CD14-positive monocyte (primary cell): ENCODE data around the gene POLK. TPM values are rescaled to one million over a fixed set of nuclear protein-coding genes. Genes with fewer than 3 reads are reported as not detected.

Experiments used
- DNase-seq, 3 donors: peaks; one replicate each; pipeline ENCODE4 v3.0.0-alpha.2; 2011 to 2022
- H2AFZ ChIP-seq: 2 replicates; pipeline ENCODE4 v1.6.0; 2012; ENCODE audit warnings: mild to moderate bottlenecking, low read depth, low read length, inconsistent platforms; ENCODE audit not compliant: insufficient read depth, poor library complexity, severe bottlenecking
- H3K27ac ChIP-seq, 2 donors: 1 replicate in 1 of 2; 2 replicates in 1 of 2; pipeline ENCODE4 v1.5.1; 2012 to 2013; ENCODE audit warnings: low read length in 2 of 2, control low read depth in 1 of 2, inconsistent platforms in 1 of 2, low read depth in 1 of 2, mild to moderate bottlenecking in 1 of 2
- H3K27me3 ChIP-seq, 2 donors: one replicate each; pipeline versions ENCODE4 v1.6.0 to v1.6.1; 2011 to 2013; ENCODE audit warnings: low read length in 2 of 2; ENCODE audit not compliant: control insufficient read depth in 2 of 2, insufficient read depth in 2 of 2
- H3K36me3 ChIP-seq, 2 donors: replicated peaks in 1 of 2; 1 replicate in 1 of 2; 2 replicates in 1 of 2; pipeline versions ENCODE4 v1.5.1 to v1.6.1; 2012 to 2013; ENCODE audit warnings: low read length in 2 of 2, control low read depth in 1 of 2, inconsistent platforms in 1 of 2, mild to moderate bottlenecking in 1 of 2; ENCODE audit not compliant: insufficient read depth in 2 of 2, control insufficient read depth in 1 of 2
- H3K4me1 ChIP-seq, 2 donors: 1 replicate in 1 of 2; 2 replicates in 1 of 2; pipeline versions ENCODE4 v1.5.1 to v1.6.1; 2012 to 2013; ENCODE audit warnings: low read length in 2 of 2, control low read depth in 1 of 2, inconsistent platforms in 1 of 2, mild to moderate bottlenecking in 1 of 2, moderate library complexity in 1 of 2; ENCODE audit not compliant: insufficient read depth in 2 of 2, control insufficient read depth in 1 of 2
- H3K4me2 ChIP-seq: replicated peaks from 2 replicates; pipeline ENCODE3; 2012; ENCODE audit warnings: low read length, moderate library complexity, mild to moderate bottlenecking; ENCODE audit not compliant: poor library complexity, severe bottlenecking; ENCODE audit errors: extremely low read depth
- H3K4me3 ChIP-seq, 3 experiments: fragments of 200-600 bp in 1 of 3; sonication (generic) in 1 of 3; replicated peaks in 1 of 3; 1 replicate in 2 of 3; 2 replicates in 1 of 3; pipeline ENCODE4 v1.5.1; 2011 to 2013; ENCODE audit warnings: low read length in 3 of 3, mild to moderate bottlenecking in 3 of 3, control low read depth in 2 of 3, low read depth in 2 of 3, inconsistent platforms in 1 of 3, moderate library complexity in 1 of 3
- H3K79me2 ChIP-seq: 2 replicates; pipeline ENCODE4 v1.6.0; 2012; ENCODE audit warnings: mild to moderate bottlenecking, control low read depth, inconsistent platforms, low read length, moderate library complexity; ENCODE audit not compliant: insufficient read depth
- H3K9ac ChIP-seq: 2 replicates; pipeline ENCODE4 v1.6.0; 2017; ENCODE audit warnings: low read length, mild to moderate bottlenecking; ENCODE audit not compliant: insufficient read depth, poor library complexity, severe bottlenecking
- H3K9me3 ChIP-seq, 2 donors: replicated peaks in 1 of 2; 1 replicate in 1 of 2; 2 replicates in 1 of 2; pipeline versions ENCODE4 v1.5.1 to v1.6.1; 2012 to 2013; ENCODE audit warnings: low read length in 2 of 2, control low read depth in 1 of 2; ENCODE audit not compliant: control insufficient read depth in 1 of 2, insufficient read depth in 1 of 2
- H4K20me1 ChIP-seq: 2 replicates; pipeline ENCODE4 v1.6.0; 2012; ENCODE audit warnings: mild to moderate bottlenecking, low read length, control low read depth, moderate library complexity; ENCODE audit not compliant: insufficient read depth
- H3K27ac Mint-ChIP-seq, 7 donors: one replicate each; pipeline ENCODE4 v1.8.0; 2020; ENCODE audit warnings: mild to moderate bottlenecking in 7 of 7, mixed read lengths in 7 of 7, moderate library complexity in 6 of 7, inconsistent platforms in 2 of 7
- H3K27me3 Mint-ChIP-seq, 3 donors: one replicate each; pipeline ENCODE4 v1.8.0; 2021 to 2022; ENCODE audit warnings: low read depth in 3 of 3, mild to moderate bottlenecking in 3 of 3, mixed read lengths in 3 of 3, moderate library complexity in 3 of 3, inconsistent platforms in 1 of 3
- H3K36me3 Mint-ChIP-seq, 2 donors: one replicate each; pipeline ENCODE4 v1.8.0; 2020; ENCODE audit warnings: mixed read lengths in 2 of 2, inconsistent platforms in 1 of 2, mild to moderate bottlenecking in 1 of 2
- H3K4me1 Mint-ChIP-seq: one replicate; pipeline ENCODE4 v1.8.0; 2020; ENCODE audit warnings: mild to moderate bottlenecking, mixed read lengths
- H3K4me3 Mint-ChIP-seq, 2 donors: one replicate each; pipeline ENCODE4 v1.8.0; 2020; ENCODE audit warnings: mild to moderate bottlenecking in 2 of 2, mixed read lengths in 2 of 2, moderate library complexity in 1 of 2
- H3K9me3 Mint-ChIP-seq, 7 donors: one replicate each; pipeline ENCODE4 v1.8.0; 2020 to 2022; ENCODE audit warnings: mixed read lengths in 7 of 7, mild to moderate bottlenecking in 6 of 7, moderate library complexity in 6 of 7, inconsistent platforms in 2 of 7
- CTCF ChIP-seq: fragments of 200-600 bp; IDR thresholded peaks from one replicate; pipeline ENCODE4 v1.8.0; 2022; ENCODE audit warnings: antibody characterized with exemption, mild to moderate bottlenecking
- WGBS: methylation state at CpG from one replicate; pipeline ENCODE4 v1.1.5; 2013; ENCODE audit warnings: missing lambda C conversion rate; ENCODE audit not compliant: insufficient coverage; 5-methylcytosine and 5-hydroxymethylcytosine counted together
- intact Hi-C, 2 donors: fragments of 100-400 bp; cut with micrococcal nuclease; formaldehyde crosslinking; loops; one replicate each; pipeline versions ENCODE4 v1.15.0 to v1.15.1; 2023
- polyA plus RNA-seq, 3 donors: library from polyadenylated mRNA; depleted of rRNA in 1 of 3; unstranded in 2 of 3; stranded (reverse) in 1 of 3; fragments of 300-500 nt in 2 of 3; fragments of >200 nt in 1 of 3; fragmentation: Illumina TruSeq in 2 of 3; gene quantifications; 1 replicate in 2 of 3; 2 replicates in 1 of 3; pipeline ENCODE4 v1.2.3, GENCODE V29; 2012 to 2021

The POLK gene
- polyA plus RNA-seq, 3 donors: 18.1 to 27.2 (median 22.3) TPM

- no CpG with 5 or more reads among the region's 2 CpGs for WGBS
- no peak overlapping the region for H3K27ac ChIP-seq
- Mint-ChIP-seq H3K36me3 (peaks cover 53 to 56% of the 10 kb centered on the region in 2 donors), H3K4me3 (no peak overlapping the region), H3K27ac (no peak overlapping the region), H3K27me3 (no peaks in the 10 kb centered on the region), H3K9me3 (peaks cover under 1 to 26% (median 11%) of the 10 kb centered on the region in 7 donors), H3K4me1 (no peaks in the 10 kb centered on the region)
- no peak overlapping the region for H3K4me2 ChIP-seq
- H3K9ac ChIP-seq: no peak overlapping the region
- H3K4me3 ChIP-seq: no peak overlapping the region
- no peak overlapping the region for H2AFZ ChIP-seq
- no peak for DNase-seq
- H3K36me3 ChIP-seq: peaks cover 18 to 57% of the 10 kb centered on the region in 2 donors
- peaks cover 0 to 5% of the 10 kb centered on the region in 2 donors for H3K9me3 ChIP-seq
- H3K79me2 ChIP-seq: peaks cover 87% of the 10 kb centered on the region
- intact Hi-C loops: loop anchor here in 1 of 2 donors (10.0 kb wide), 1 partner anchor 173 kb away; no protein-coding TSS in a partner anchor
- H3K4me1 ChIP-seq: no peaks in the 10 kb centered on the region
- no peaks in the 10 kb centered on the region for H3K27me3 ChIP-seq
- H4K20me1 ChIP-seq: peaks cover 93% of the 10 kb centered on the region
- TF ChIP-seq CTCF: no peak
Observed at GRCh38 chr5:75491621-75492020, 20.1 kb upstream of the POLK start.

GRCh38 chr5:75496026-75496425 lies 15.7 kb upstream of the POLK start:
- no peaks in the 10 kb centered on the region for H3K4me1 Mint-ChIP-seq
- H3K79me2 ChIP-seq: peaks cover 89% of the 10 kb centered on the region
- no peaks in the 10 kb centered on the region for H3K27me3 ChIP-seq
- intact Hi-C loops: loop anchor here (5.0 to 10.0 kb wide), 2 partner anchors 39 to 169 kb away; no protein-coding TSS in a partner anchor
- no peak overlapping the region for H3K4me3 Mint-ChIP-seq
- no peak overlapping the region for H3K27ac ChIP-seq
- no peak overlapping the region for H3K9ac ChIP-seq
- DNase-seq: no peak
- no peak overlapping the region for H2AFZ ChIP-seq
- no peak overlapping the region for H3K4me3 ChIP-seq
- H3K9me3 Mint-ChIP-seq: peaks cover 0 to 8% (median 0%) of the 10 kb centered on the region in 7 donors
- H3K4me2 ChIP-seq: no peak overlapping the region
- H3K27ac Mint-ChIP-seq: no peak overlapping the region
- TF ChIP-seq CTCF: no peak
- H3K9me3 ChIP-seq: peaks cover 0 to 3% of the 10 kb centered on the region in 2 donors
- peaks cover 65 to 76% of the 10 kb centered on the region in 2 donors for H3K36me3 Mint-ChIP-seq
- WGBS: no CpG with 5 or more reads among the region's 3 CpGs
- no peaks in the 10 kb centered on the region for H3K27me3 Mint-ChIP-seq
- H3K36me3 ChIP-seq: peaks cover 37 to 85% of the 10 kb centered on the region in 2 donors
- H3K4me1 ChIP-seq: no peaks in the 10 kb centered on the region
- H4K20me1 ChIP-seq: peaks cover 99% of the 10 kb centered on the region
